GM23338 (cell line): ENCODE results near the gene C22orf15. TPM values are rescaled to one million over a fixed set of nuclear protein-coding genes. Genes with fewer than 3 reads are reported as not detected.

ENCODE experiments used
- ATAC-seq: fragments of 200-7000 bp; cut with Tn5 transposase; 3 replicates; pipeline ENCODE4 v1.9.1; 2020
- DNase-seq: peaks from one replicate; pipeline ENCODE4 v3.0.0-alpha.2; 2015; ENCODE audit warnings: low spot score
- H2AFZ ChIP-seq: fragments of 200-600 bp; sonication (generic); 2 replicates; pipeline ENCODE4 v1.8.0; 2016; ENCODE audit warnings: antibody characterized with exemption, mild to moderate bottlenecking, moderate library complexity
- H3F3A ChIP-seq: fragments of 200-600 bp; sonication (generic); replicated peaks from 2 replicates; pipeline ENCODE4 v1.8.0; 2017; ENCODE audit warnings: antibody characterized with exemption, mixed run types, low read depth
- H3K27ac ChIP-seq: fragments of 200-600 bp; sonication (generic); 2 replicates; pipeline ENCODE4 v1.6.1; 2016; ENCODE audit warnings: low read depth
- H3K27me3 ChIP-seq: fragments of 200-600 bp; sonication (generic); 2 replicates; pipeline ENCODE4 v1.8.0; 2016; ENCODE audit warnings: mild to moderate bottlenecking, mixed run types, moderate library complexity; ENCODE audit not compliant: insufficient read depth
- H3K36me3 ChIP-seq: fragments of 200-600 bp; sonication (generic); 2 replicates; pipeline ENCODE4 v1.8.0; 2016; ENCODE audit warnings: mild to moderate bottlenecking; ENCODE audit not compliant: insufficient read depth
- H3K4me1 ChIP-seq: fragments of 200-600 bp; sonication (generic); 2 replicates; pipeline ENCODE4 v1.8.0; 2016; ENCODE audit warnings: mild to moderate bottlenecking, moderate library complexity; ENCODE audit not compliant: insufficient read depth
- H3K4me2 ChIP-seq: fragments of 200-600 bp; sonication (generic); 2 replicates; pipeline ENCODE4 v1.7.1; 2017; ENCODE audit warnings: mixed run types
- H3K4me3 ChIP-seq: fragments of 200-600 bp; sonication (generic); 2 replicates; pipeline ENCODE4 v1.6.1; 2016; ENCODE audit warnings: mixed run types
- H3K79me2 ChIP-seq: fragments of 200-600 bp; sonication (generic); replicated peaks from 2 replicates; pipeline ENCODE4 v1.8.0; 2017; ENCODE audit warnings: mild to moderate bottlenecking; ENCODE audit not compliant: insufficient read depth
- H3K9me2 ChIP-seq: fragments of 200-600 bp; sonication (generic); 2 replicates; pipeline ENCODE4 v1.8.0; 2017; ENCODE audit not compliant: insufficient read depth
- H4K20me1 ChIP-seq: fragments of 200-600 bp; sonication (generic); replicated peaks from 2 replicates; pipeline ENCODE4 v1.8.0; 2017; ENCODE audit warnings: mild to moderate bottlenecking; ENCODE audit not compliant: insufficient read depth
- H3K27ac Mint-ChIP-seq: 2 replicates; pipeline ENCODE4 v1.8.0; 2020; ENCODE audit warnings: inconsistent platforms, mild to moderate bottlenecking, moderate library complexity, mixed read lengths
- H3K27me3 Mint-ChIP-seq: 3 replicates; pipeline ENCODE4 v1.8.0; 2022; ENCODE audit warnings: low read depth, mild to moderate bottlenecking, moderate library complexity, mixed read lengths, inconsistent platforms; ENCODE audit not compliant: insufficient read depth, poor library complexity
- H3K36me3 Mint-ChIP-seq: 3 replicates; pipeline ENCODE4 v1.8.0; 2021; ENCODE audit warnings: low read depth, mild to moderate bottlenecking, inconsistent platforms, moderate library complexity, mixed read lengths
- H3K4me1 Mint-ChIP-seq: 3 replicates; pipeline ENCODE4 v1.8.0; 2020; ENCODE audit warnings: mild to moderate bottlenecking, inconsistent platforms, mixed read lengths
- H3K4me3 Mint-ChIP-seq: 3 replicates; pipeline ENCODE4 v1.8.0; 2021; ENCODE audit warnings: moderate library complexity, mild to moderate bottlenecking, inconsistent platforms, mixed read lengths
- H3K9me3 Mint-ChIP-seq: 3 replicates; pipeline ENCODE4 v1.8.0; 2020; ENCODE audit warnings: moderate library complexity, mild to moderate bottlenecking, inconsistent platforms, mixed read lengths
- POLR2AphosphoS5 ChIP-seq: IDR thresholded peaks from 2 replicates; pipeline ENCODE4 v1.6.1; 2016; ENCODE audit warnings: antibody characterized with exemption, low read depth
- ZNF114 ChIP-seq: fragments of 250-450 bp; sonication (Bioruptor Pico); IDR thresholded peaks from 2 replicates; pipeline ENCODE4 v1.5.0; 2020; ENCODE audit warnings: mild to moderate bottlenecking, moderate library complexity
- ZNF462 ChIP-seq: fragments of 250-450 bp; sonication (Bioruptor Pico); IDR thresholded peaks from 2 replicates; pipeline ENCODE4 v1.5.0; 2020; ENCODE audit warnings: mild to moderate bottlenecking, moderate library complexity
- polyA plus RNA-seq: library from polyadenylated mRNA; unstranded; fragments of >200 nt; fragmentation: Nextera tagmentation; extraction: Ambion mirVana; gene quantifications from 2 replicates; pipeline ENCODE4 v1.2.1, GENCODE V29; 2016
- total RNA-seq: library from RNA; depleted of rRNA; stranded (reverse); fragments of >200 nt; shearing (Covaris generic); gene quantifications from 2 replicates; pipeline ENCODE4 v1.2.3, GENCODE V29; 2014
- TF ChIP-seq, protein P1 (sequence below), 2 experiments: fragments of 200-600 bp in 1 of 2; sonication (generic) in 1 of 2; conservative IDR thresholded peaks; 2 replicates each; pipeline versions ENCODE4 v1.5.1 to v1.6.1; 2016 to 2017; ENCODE audit warnings: antibody characterized with exemption in 2 of 2, low read depth in 2 of 2, mild to moderate bottlenecking in 2 of 2, moderate library complexity in 1 of 2

The C22orf15 gene
- total and polyA plus RNA-seq, 2 experiments from 2014 or later, result 3.6 to 9.3 TPM

DNA sequence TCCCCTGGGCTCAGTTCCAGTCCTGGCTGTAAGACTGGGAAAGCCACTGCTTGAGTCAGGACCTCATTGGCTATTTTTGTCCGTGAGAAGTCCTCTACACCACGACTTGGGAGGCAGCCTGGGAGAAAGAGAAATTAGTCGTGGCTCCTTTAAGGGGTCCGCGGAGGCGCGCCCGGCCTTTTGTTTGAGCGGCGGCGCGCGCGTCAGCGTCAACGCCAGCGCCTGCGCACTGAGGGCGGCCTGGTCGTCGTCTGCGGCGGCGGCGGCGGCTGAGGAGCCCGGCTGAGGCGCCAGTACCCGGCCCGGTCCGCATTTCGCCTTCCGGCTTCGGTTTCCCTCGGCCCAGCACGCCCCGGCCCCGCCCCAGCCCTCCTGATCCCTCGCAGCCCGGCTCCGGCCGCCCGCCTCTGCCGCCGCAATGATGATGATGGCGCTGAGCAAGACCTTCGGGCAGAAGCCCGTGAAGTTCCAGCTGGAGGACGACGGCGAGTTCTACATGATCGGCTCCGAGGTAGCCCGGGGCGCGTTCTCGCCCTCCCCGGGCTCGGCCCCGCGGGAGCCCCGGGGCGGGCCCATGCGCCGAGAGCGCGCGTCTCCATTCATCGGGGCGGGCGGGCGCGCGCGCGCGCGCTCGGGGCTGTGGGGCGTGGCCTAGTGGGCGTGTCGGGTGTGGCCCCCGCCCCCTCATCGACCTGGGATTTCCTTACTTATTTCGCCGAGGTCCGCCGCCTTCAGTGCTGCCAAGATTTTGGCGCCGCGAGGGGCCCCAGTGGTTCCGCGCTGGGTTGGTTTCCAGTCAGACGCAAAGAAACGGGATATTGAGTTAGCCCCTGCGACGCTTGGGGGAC lies 24.2 kb downstream of the C22orf15 start, which contains the start of gene SMARCB1:
Gene SMARCB1 (plus strand): TSS at position 215 of the 848 bp plus-strand sequence. CDS start 204 bp downstream, at position 419.
- no peaks in the 10 kb centered on the region for H3K9me3 Mint-ChIP-seq
- Histone ChIP-seq H2AFZ (peak within 1 kb of the TSS; percentile 99), H3K4me2 (peak within 1 kb of the TSS; percentile 97), H3K4me1 (peaks cover 27% of the 10 kb centered on the region), H3K9me2 (no peaks in the 10 kb centered on the region), H3K36me3 (no peaks in the 10 kb centered on the region), H3K79me2 (peaks cover 46% of the 10 kb centered on the region), H4K20me1 (peaks cover 29% of the 10 kb centered on the region), H3K27me3 (no peaks in the 10 kb centered on the region), H3F3A (0 out of 2 replicates have a peak, but pooled peaks cover 13% of the 10 kb centered on the region), H3K4me3 (peak within 1 kb of the TSS; percentile 97), H3K27ac (peak within 1 kb of the TSS; percentile 99)
- peak within 1 kb of the TSS; percentile 96 for H3K4me3 Mint-ChIP-seq
- H3K4me1 Mint-ChIP-seq, result peaks cover 26% of the 10 kb centered on the region
- H3K36me3 Mint-ChIP-seq, result peaks cover 11% of the 10 kb centered on the region
- ATAC-seq (peak; percentile 74), DNase-seq (peak; percentile 97)
- peaks cover 8% of the 10 kb centered on the region for H3K27me3 Mint-ChIP-seq
- TF ChIP-seq, protein P1, sequence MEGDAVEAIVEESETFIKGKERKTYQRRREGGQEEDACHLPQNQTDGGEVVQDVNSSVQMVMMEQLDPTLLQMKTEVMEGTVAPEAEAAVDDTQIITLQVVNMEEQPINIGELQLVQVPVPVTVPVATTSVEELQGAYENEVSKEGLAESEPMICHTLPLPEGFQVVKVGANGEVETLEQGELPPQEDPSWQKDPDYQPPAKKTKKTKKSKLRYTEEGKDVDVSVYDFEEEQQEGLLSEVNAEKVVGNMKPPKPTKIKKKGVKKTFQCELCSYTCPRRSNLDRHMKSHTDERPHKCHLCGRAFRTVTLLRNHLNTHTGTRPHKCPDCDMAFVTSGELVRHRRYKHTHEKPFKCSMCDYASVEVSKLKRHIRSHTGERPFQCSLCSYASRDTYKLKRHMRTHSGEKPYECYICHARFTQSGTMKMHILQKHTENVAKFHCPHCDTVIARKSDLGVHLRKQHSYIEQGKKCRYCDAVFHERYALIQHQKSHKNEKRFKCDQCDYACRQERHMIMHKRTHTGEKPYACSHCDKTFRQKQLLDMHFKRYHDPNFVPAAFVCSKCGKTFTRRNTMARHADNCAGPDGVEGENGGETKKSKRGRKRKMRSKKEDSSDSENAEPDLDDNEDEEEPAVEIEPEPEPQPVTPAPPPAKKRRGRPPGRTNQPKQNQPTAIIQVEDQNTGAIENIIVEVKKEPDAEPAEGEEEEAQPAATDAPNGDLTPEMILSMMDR (conservative IDR thresholded peaks at IDR 0.05; ENCODE audit: low read depth in 2 of 2), result no peak
- TF ChIP-seq POLR2AphosphoS5 (peak; percentile 71), ZNF462 (no peak), ZNF114 (CRISPR knock-in tag) (peak; percentile 72; the same call in 1 of the 2 replicates)
- peak within 1 kb of the TSS; percentile 97 for H3K27ac Mint-ChIP-seq
